ENCODE measurements around the gene PRM3.

- no peak for TF ChIP-seq EZH2phosphoT487 (IDR thresholded peaks at IDR 0.05; ENCODE audit: insufficient read depth, low read depth)
- no peak for TF ChIP-seq EZH2 (IDR thresholded peaks at IDR 0.05; ENCODE audit: insufficient read depth, poor library complexity, severe bottlenecking)
These were observed 4.5 kb downstream of the PRM3 start, which contains the start of gene TNP2 for GRCh38 chr16:11268921-11269375.

Measured in GM23248 (cell line).